Keratinocyte (primary cell): ENCODE data around the gene CYP17A1. TPM values are rescaled to one million over a fixed set of nuclear protein-coding genes. Genes with fewer than 3 reads are reported as not detected.
"Not testable (repeated sequence)": the region's sequence is repeated elsewhere in the genome, so short reads cannot be mapped to it uniquely, and the experiment has no call there.

Experiments used
- DNase-seq: peaks from one replicate; pipeline ENCODE4 v3.0.0-alpha.2; 2011; ENCODE audit warnings: low read depth, missing footprints, low spot score
- FAIRE-seq: peaks from 2 replicates; lab custom pipeline; 2011; peaks lifted over from hg19 to GRCh38; lab: Jason Lieb, UNC
- H2AFZ ChIP-seq: 2 replicates; pipeline ENCODE4 v1.6.0; 2012; ENCODE audit warnings: low read length, control low read depth, inconsistent platforms; ENCODE audit not compliant: control insufficient read depth
- H3K27ac ChIP-seq: 2 replicates; pipeline ENCODE4 v1.5.1; 2011; ENCODE audit warnings: low read length; ENCODE audit not compliant: control insufficient read depth, insufficient read depth
- H3K27me3 ChIP-seq: 3 replicates; pipeline ENCODE4 v1.6.0; 2011; ENCODE audit warnings: low read length; ENCODE audit not compliant: control insufficient read depth, insufficient read depth; ENCODE audit errors: extremely low read depth
- H3K36me3 ChIP-seq, 2 experiments: 2 replicates in 1 of 2; 3 replicates in 1 of 2; pipeline ENCODE4 v1.5.1; 2011; ENCODE audit warnings: low read length in 2 of 2, mild to moderate bottlenecking in 1 of 2; ENCODE audit not compliant: control insufficient read depth in 2 of 2, insufficient read depth in 2 of 2; ENCODE audit errors: extremely low read depth in 1 of 2
- H3K4me1 ChIP-seq: 3 replicates; pipeline ENCODE4 v1.5.1; 2011; ENCODE audit warnings: low read length; ENCODE audit not compliant: control insufficient read depth, insufficient read depth; ENCODE audit errors: extremely low read depth
- H3K4me2 ChIP-seq: 3 replicates; pipeline ENCODE4 v1.6.0; 2011; ENCODE audit warnings: low read depth, low read length; ENCODE audit not compliant: control insufficient read depth, insufficient read depth; ENCODE audit errors: extremely low read depth
- H3K4me3 ChIP-seq, 3 experiments: fragments of 200-600 bp in 1 of 3; sonication (generic) in 1 of 3; 2 replicates in 2 of 3; 3 replicates in 1 of 3; pipeline ENCODE4 v1.5.1; 2011 to 2016; ENCODE audit warnings: low read length in 3 of 3, mild to moderate bottlenecking in 3 of 3, control low read depth in 2 of 3, inconsistent platforms in 1 of 3, low read depth in 1 of 3, mixed read lengths in 1 of 3, mixed run types in 1 of 3, moderate library complexity in 1 of 3; ENCODE audit not compliant: control insufficient read depth in 2 of 3, insufficient read depth in 2 of 3; ENCODE audit errors: extremely low read depth in 1 of 3
- H3K79me2 ChIP-seq: 2 replicates; pipeline ENCODE4 v1.6.0; 2012; ENCODE audit warnings: low read length; ENCODE audit not compliant: control insufficient read depth, insufficient read depth
- H3K9ac ChIP-seq: 3 replicates; pipeline ENCODE4 v1.6.0; 2011; ENCODE audit warnings: low read length; ENCODE audit not compliant: control insufficient read depth, insufficient read depth; ENCODE audit errors: extremely low read depth
- H3K9me1 ChIP-seq: 3 replicates; pipeline ENCODE4 v1.6.0; 2011; ENCODE audit warnings: low read length; ENCODE audit not compliant: control insufficient read depth, insufficient read depth; ENCODE audit errors: extremely low read depth
- H3K9me3 ChIP-seq: 2 replicates; pipeline ENCODE4 v1.5.1; 2012; ENCODE audit warnings: low read depth, low read length; ENCODE audit not compliant: control insufficient read depth
- H4K20me1 ChIP-seq: 3 replicates; pipeline ENCODE4 v1.6.0; 2011; ENCODE audit warnings: low read length; ENCODE audit not compliant: control insufficient read depth, insufficient read depth; ENCODE audit errors: extremely low read depth
- EZH2 ChIP-seq: IDR thresholded peaks from one replicate; pipeline ENCODE4 v1.6.1; 2012; ENCODE audit warnings: inconsistent platforms, mild to moderate bottlenecking, low read length, moderate library complexity
- dilution Hi-C: fragments of 300-500 bp; cut with MboI; formaldehyde crosslinking; loops from one replicate; pipeline ENCODE4 v1.7.0; 2020; ENCODE audit warnings: low sequenced_read_pairs; ENCODE audit not compliant: extremely low pct_ligation_motif_present
- polyA plus RNA-seq, 5 experiments: library from polyadenylated mRNA; depleted of rRNA in 3 of 5; stranded (reverse) in 3 of 5; stranded (forward) in 1 of 5; unstranded in 1 of 5; fragments of >200 nt; gene quantifications; 1 replicate in 1 of 5; 2 replicates in 3 of 5; 3 replicates in 1 of 5; pipeline versions ENCODE4 v1.2.1 to v1.2.3, GENCODE V29; 2011 to 2012; ENCODE audit warnings: missing spikeins in 2 of 5, low read depth in 1 of 5, low replicate concordance in 1 of 5
- TF ChIP-seq, protein P1 (sequence below), 3 experiments: IDR thresholded peaks in 1 of 3; conservative IDR thresholded peaks in 1 of 3; optimal IDR thresholded peaks in 1 of 3; 2 replicates in 2 of 3; 3 replicates in 1 of 3; pipeline versions ENCODE3 to v1.5.1; 2011; ENCODE audit warnings: low read length in 3 of 3, mild to moderate bottlenecking in 3 of 3, moderate library complexity in 2 of 3, control low read depth in 1 of 3, inconsistent platforms in 1 of 3; ENCODE audit not compliant: insufficient read depth in 2 of 3; ENCODE audit errors: extremely low read depth in 1 of 3

Gene CYP17A1
- polyA plus RNA-seq, 1 donor (not counting 4 experiments of a cell fraction or from before 2014, with no cell fraction given) = not detected

DNA sequence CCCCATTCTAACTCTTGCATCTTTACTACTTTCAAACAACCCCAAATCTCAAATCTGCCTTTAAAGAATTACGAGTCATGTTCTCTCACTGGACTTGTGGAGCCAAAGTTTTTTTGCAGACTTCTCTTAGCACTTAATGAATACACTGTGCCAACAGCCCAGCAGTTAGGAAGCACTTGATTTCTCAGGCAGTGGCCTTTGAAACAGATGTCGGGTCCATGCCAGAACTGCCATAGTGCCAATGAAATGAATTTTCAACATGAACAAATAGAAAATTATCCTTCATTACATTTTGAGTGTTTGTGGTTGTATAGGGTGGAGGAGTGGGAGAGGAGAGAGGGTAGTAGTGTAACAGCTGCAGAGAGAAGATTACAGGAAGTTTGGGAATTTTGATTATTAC is 22.7 kb upstream of the CYP17A1 start:
- H3K9me1 ChIP-seq = no peaks in the 10 kb centered on the region
- H2AFZ ChIP-seq = no peak overlapping the region
- dilution Hi-C loops = no loop called here
- no peak overlapping the region for H3K27ac ChIP-seq
- H3K4me2 ChIP-seq = no peak overlapping the region
- no peak overlapping the region for H3K4me3 ChIP-seq
- H3K79me2 ChIP-seq = peaks cover 5% of the 10 kb centered on the region
- peaks cover 0 to 3% of the 10 kb centered on the region in 2 experiments for H3K36me3 ChIP-seq
- no peaks in the 10 kb centered on the region for H4K20me1 ChIP-seq
- DNase-seq (no peak), FAIRE-seq (no peak)
- no peaks in the 10 kb centered on the region for H3K27me3 ChIP-seq
- TF ChIP-seq, protein P1, sequence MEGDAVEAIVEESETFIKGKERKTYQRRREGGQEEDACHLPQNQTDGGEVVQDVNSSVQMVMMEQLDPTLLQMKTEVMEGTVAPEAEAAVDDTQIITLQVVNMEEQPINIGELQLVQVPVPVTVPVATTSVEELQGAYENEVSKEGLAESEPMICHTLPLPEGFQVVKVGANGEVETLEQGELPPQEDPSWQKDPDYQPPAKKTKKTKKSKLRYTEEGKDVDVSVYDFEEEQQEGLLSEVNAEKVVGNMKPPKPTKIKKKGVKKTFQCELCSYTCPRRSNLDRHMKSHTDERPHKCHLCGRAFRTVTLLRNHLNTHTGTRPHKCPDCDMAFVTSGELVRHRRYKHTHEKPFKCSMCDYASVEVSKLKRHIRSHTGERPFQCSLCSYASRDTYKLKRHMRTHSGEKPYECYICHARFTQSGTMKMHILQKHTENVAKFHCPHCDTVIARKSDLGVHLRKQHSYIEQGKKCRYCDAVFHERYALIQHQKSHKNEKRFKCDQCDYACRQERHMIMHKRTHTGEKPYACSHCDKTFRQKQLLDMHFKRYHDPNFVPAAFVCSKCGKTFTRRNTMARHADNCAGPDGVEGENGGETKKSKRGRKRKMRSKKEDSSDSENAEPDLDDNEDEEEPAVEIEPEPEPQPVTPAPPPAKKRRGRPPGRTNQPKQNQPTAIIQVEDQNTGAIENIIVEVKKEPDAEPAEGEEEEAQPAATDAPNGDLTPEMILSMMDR (optimal IDR thresholded peaks at IDR 0.05 in 1 of 3, IDR thresholded peaks at IDR 0.05 in 1 of 3, conservative IDR thresholded peaks at IDR 0.05 in 1 of 3; ENCODE audit: extremely low read depth in 1 of 3, insufficient read depth in 2 of 3, low read length in 3 of 3) = no peak
- TF ChIP-seq EZH2 = no peak
- H3K9me3 ChIP-seq = no peaks in the 10 kb centered on the region
- H3K9ac ChIP-seq = no peak overlapping the region
- H3K4me1 ChIP-seq = peaks cover 11% of the 10 kb centered on the region

DNA sequence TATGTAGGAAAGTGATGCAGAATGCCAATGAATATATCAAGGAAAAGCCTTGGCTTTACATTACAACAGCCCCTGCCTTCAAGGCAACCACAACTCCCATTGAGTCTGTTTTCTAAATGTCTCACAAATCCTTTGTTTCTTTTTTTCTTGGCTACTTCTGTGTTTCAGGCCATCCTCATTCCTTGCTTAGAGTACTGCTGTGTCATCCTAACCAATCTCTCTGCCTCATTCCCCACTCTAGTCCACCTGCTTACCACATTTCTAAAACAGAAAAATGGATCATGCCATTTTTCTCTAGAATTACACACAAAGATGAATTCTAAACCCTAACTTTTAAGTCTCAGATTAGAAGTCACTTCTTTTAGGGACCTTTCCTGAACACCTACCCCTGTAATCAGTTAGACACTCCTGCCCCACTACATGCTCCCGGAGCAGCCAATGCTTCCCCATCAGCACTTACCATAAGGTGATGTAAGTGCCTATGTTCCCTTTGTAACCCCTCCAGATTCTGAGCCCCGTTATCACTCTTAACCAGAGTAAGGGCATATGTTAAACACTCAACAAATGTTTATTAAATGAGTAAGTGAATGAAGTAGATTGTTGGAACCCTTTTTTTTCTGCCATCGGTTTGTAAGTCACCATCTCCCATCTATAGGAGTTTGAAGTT is 19.7 kb upstream of the CYP17A1 start:
- Histone ChIP-seq H3K4me2 (no peak overlapping the region), H4K20me1 (no peaks in the 10 kb centered on the region), H3K36me3 (peaks cover 0 to 3% of the 10 kb centered on the region in 2 experiments), H3K4me3 (no peak overlapping the region), H2AFZ (no peak overlapping the region), H3K4me1 (peaks cover 15% of the 10 kb centered on the region), H3K27me3 (no peaks in the 10 kb centered on the region), H3K79me2 (peaks cover 5% of the 10 kb centered on the region), H3K9me1 (no peaks in the 10 kb centered on the region), H3K9ac (no peak overlapping the region), H3K27ac (no peak overlapping the region), H3K9me3 (no peaks in the 10 kb centered on the region)
- TF ChIP-seq, protein P1 (optimal IDR thresholded peaks at IDR 0.05 in 1 of 3, IDR thresholded peaks at IDR 0.05 in 1 of 3, conservative IDR thresholded peaks at IDR 0.05 in 1 of 3; ENCODE audit: extremely low read depth in 1 of 3, insufficient read depth in 2 of 3, low read length in 3 of 3) = no peak
- TF ChIP-seq EZH2 = no peak
- no peak for FAIRE-seq
- dilution Hi-C loops = no loop called here
- DNase-seq = no peak

DNA sequence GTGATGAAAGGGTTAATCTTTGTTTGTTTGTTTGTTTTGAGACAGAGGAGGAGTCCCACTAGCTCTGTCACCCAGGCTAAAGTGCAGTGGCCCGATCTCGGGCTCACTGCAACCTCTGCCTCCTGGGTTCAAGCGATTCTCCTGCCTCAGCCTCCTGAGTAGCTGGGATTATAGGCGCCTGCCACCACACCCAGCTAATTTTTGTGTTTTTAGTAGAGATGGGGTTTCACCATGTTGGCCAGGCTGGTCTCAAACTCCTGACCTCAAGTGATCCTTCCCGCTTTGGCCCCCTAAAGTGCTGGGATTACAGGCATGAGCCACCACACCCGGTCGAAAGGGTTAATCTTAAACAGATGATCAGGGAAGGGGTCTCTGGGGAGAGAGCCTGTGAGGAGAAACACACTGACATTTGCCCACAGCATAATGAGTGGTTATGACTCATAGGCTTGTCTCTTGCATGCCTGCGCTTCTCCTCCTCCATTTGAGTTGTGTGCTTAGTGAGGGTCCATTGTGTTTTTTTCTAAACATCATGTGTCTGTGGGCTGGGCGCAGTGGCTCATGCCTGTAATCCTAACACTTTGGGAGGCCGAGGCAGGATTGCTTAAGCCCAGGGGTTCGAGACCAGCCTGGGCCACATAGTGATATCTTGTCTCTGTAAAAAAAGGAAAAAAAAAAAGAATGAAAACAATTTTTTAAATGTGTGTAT is 18.7 kb upstream of the CYP17A1 start:
- peak; percentile 81 for FAIRE-seq
- H4K20me1 ChIP-seq, H3K27me3 ChIP-seq, H3K9me1 ChIP-seq, H3K4me3 ChIP-seq, H3K9me3 ChIP-seq, H3K79me2 ChIP-seq, dilution Hi-C loops, H3K36me3 ChIP-seq, H2AFZ ChIP-seq: not testable (repeated sequence)
- Histone ChIP-seq H3K4me2 (peak overlapping the region; percentile 29), H3K4me1 (peaks cover 15% of the 10 kb centered on the region), H3K9ac (peak overlapping the region; percentile 11), H3K27ac (peak overlapping the region; percentile 53)
- peak; percentile 73 for DNase-seq
